HS-5 (cell line): ENCODE results near the gene RABEP1.

Source experiments
- DNase-seq: peaks from one replicate; pipeline ENCODE4 v3.0.0-alpha.2; 2012; ENCODE audit warnings: low read depth

The RABEP1 gene

GRCh38 chr17:5272322-5272721 is 9.8 kb upstream of the RABEP1 start:
- no peak for DNase-seq

GRCh38 chr17:5282642-5283217 is 646 bp downstream of the RABEP1 start:
- no peak for DNase-seq

GRCh38 chr17:5283571-5284315 is 1.7 kb downstream of the RABEP1 start:
- DNase-seq = no peak

- no peak for DNase-seq
Observed at GRCh38 chr17:5284681-5285080, 2.6 kb downstream of the RABEP1 start.

GRCh38 chr17:5286846-5287245 is 4.8 kb downstream of the RABEP1 start:
- no peak for DNase-seq

GRCh38 chr17:5291683-5292350 is 9.7 kb downstream of the RABEP1 start:
- DNase-seq = no peak

- DNase-seq = no peak
Observed at GRCh38 chr17:5297245-5297644, 15.2 kb downstream of the RABEP1 start.

- DNase-seq = no peak
Observed at GRCh38 chr17:5299383-5299782, 17.3 kb downstream of the RABEP1 start.

- DNase-seq = no peak
Observed at GRCh38 chr17:5304636-5305035, 22.6 kb downstream of the RABEP1 start.

GRCh38 chr17:5309851-5310250 is 27.8 kb downstream of the RABEP1 start:
- DNase-seq = no peak

GRCh38 chr17:5325851-5326250 is 43.8 kb downstream of the RABEP1 start:
- DNase-seq = no peak

- DNase-seq = no peak
Observed at GRCh38 chr17:5329784-5330557, 47.9 kb downstream of the RABEP1 start.

GRCh38 chr17:5330981-5331380 is 48.9 kb downstream of the RABEP1 start:
- no peak for DNase-seq

GRCh38 chr17:5331506-5331905 is 49.4 kb downstream of the RABEP1 start:
- no peak for DNase-seq

GRCh38 chr17:5344914-5345313 is 62.8 kb downstream of the RABEP1 start:
- no peak for DNase-seq

- no peak for DNase-seq
Observed at GRCh38 chr17:5352681-5353289, 70.7 kb downstream of the RABEP1 start.

GRCh38 chr17:5354310-5354709 is 72.2 kb downstream of the RABEP1 start:
- DNase-seq = no peak

GRCh38 chr17:5354886-5355415 is 72.9 kb downstream of the RABEP1 start:
- DNase-seq = no peak

GRCh38 chr17:5355421-5356129 is 73.5 kb downstream of the RABEP1 start:
- no peak for DNase-seq

GRCh38 chr17:5361426-5361825 is 79.3 kb downstream of the RABEP1 start:
- no peak for DNase-seq

- DNase-seq = no peak
Observed at GRCh38 chr17:5362162-5362811, 80.2 kb downstream of the RABEP1 start.
